Cardiac fibroblast (primary cell): ENCODE data around the gene WDR90.

ENCODE experiments used
- DNase-seq, 2 donors: peaks; one replicate each; pipeline versions ENCODE4 v3.0.0 to v3.0.0-alpha.2; 2010; ENCODE audit warnings: low read depth in 2 of 2
- H3K4me3 ChIP-seq, 2 donors: replicated peaks in 1 of 2; 1 replicate in 1 of 2; 2 replicates in 1 of 2; pipeline ENCODE4 v1.5.1; 2011; ENCODE audit warnings: low read depth in 2 of 2, low read length in 2 of 2, mild to moderate bottlenecking in 2 of 2, moderate library complexity in 1 of 2
- TF ChIP-seq, protein P1 (sequence below): IDR thresholded peaks from one replicate; pipeline ENCODE4 v1.5.1; 2011; ENCODE audit warnings: low read depth, mild to moderate bottlenecking, low read length, inconsistent platforms

WDR90 gene

DNA sequence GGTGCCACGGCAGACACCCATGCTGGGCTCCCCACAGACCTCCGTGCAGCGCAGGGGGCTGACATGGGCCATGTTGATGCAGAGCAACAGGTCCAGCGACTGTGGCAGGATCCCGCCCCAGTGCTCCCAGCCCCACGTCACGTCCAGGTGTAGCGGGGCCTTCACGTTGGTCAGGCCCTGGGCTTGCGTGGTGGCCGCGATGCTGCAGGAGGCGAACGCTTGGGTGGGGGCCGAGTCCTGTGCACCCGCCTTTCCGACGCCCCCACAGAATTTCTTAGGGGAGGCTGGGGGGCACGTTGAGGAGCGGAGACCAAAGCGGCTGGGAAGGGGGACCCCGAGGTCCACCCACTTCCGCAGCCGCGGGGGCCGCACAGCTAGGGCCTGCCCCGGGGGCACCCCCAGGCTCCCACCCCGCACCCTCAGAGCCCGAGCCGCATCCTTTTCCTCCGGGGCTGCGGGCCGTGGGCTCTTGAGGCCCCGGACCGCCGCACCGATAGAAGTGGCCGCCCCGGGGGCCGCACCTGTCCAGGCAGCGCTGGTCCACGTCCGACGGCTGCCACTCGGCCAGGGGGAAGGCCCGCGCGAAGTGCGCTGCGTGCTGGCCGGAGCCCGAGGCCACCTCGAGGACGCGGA lies 13.5 kb upstream of the WDR90 start:
- no peak for DNase-seq
- H3K4me3 ChIP-seq = peak overlapping the region; percentile 75 to 81
- TF ChIP-seq, protein P1, sequence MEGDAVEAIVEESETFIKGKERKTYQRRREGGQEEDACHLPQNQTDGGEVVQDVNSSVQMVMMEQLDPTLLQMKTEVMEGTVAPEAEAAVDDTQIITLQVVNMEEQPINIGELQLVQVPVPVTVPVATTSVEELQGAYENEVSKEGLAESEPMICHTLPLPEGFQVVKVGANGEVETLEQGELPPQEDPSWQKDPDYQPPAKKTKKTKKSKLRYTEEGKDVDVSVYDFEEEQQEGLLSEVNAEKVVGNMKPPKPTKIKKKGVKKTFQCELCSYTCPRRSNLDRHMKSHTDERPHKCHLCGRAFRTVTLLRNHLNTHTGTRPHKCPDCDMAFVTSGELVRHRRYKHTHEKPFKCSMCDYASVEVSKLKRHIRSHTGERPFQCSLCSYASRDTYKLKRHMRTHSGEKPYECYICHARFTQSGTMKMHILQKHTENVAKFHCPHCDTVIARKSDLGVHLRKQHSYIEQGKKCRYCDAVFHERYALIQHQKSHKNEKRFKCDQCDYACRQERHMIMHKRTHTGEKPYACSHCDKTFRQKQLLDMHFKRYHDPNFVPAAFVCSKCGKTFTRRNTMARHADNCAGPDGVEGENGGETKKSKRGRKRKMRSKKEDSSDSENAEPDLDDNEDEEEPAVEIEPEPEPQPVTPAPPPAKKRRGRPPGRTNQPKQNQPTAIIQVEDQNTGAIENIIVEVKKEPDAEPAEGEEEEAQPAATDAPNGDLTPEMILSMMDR = no peak

DNA sequence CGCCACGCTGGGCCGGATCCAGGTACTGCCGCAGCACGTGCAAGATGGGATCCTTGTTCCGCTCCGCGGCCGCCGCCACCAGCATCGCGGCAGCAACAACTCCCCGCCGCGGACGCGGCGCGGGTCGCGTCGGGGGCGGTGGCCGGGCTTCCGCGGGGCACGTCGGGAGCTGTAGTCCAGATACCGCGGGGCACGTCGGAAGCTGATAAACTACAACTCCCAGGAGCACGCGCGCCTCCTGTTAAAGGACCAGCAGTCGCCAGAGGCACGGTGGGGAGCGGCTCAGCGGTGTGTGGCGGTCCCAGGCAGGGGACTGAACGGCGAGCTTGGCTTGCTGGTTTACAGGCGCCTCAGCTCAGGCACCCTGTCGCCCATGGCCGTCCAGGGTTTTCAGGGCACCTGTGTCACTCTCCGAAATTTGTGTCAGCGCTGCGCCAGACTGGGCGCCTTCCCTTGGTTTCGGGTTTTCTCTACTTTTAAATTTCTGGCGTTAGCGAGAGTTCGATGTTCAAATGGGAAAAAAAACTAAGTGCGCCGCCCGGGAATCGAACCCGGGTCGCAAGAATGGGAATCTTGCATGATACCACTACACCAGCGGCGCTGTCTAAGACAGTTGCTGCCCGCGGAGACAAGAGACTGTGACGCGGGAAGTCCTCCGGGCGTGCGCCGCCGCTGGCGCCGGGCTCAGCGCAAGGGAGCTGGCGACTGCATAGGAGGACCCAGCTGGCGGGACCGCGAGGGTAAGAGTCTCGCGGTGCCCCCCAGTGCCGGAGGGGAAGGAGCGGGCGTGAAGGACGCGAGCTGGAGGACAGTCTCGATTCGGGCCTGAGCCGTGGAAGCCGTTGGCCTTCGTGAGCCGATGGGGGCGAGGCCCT lies 12.7 kb upstream of the WDR90 start, which contains the start of gene METTL26:
METTL26 (minus strand) TSS at position 100 of the 875 bp plus-strand sequence; CDS start at position 85, 15 bp downstream.
- H3K4me3 ChIP-seq = peak within 1 kb of the TSS; percentile 75 to 81
- TF ChIP-seq, protein P1 = no peak
- DNase-seq = peak; percentile 95 to 96

DNA sequence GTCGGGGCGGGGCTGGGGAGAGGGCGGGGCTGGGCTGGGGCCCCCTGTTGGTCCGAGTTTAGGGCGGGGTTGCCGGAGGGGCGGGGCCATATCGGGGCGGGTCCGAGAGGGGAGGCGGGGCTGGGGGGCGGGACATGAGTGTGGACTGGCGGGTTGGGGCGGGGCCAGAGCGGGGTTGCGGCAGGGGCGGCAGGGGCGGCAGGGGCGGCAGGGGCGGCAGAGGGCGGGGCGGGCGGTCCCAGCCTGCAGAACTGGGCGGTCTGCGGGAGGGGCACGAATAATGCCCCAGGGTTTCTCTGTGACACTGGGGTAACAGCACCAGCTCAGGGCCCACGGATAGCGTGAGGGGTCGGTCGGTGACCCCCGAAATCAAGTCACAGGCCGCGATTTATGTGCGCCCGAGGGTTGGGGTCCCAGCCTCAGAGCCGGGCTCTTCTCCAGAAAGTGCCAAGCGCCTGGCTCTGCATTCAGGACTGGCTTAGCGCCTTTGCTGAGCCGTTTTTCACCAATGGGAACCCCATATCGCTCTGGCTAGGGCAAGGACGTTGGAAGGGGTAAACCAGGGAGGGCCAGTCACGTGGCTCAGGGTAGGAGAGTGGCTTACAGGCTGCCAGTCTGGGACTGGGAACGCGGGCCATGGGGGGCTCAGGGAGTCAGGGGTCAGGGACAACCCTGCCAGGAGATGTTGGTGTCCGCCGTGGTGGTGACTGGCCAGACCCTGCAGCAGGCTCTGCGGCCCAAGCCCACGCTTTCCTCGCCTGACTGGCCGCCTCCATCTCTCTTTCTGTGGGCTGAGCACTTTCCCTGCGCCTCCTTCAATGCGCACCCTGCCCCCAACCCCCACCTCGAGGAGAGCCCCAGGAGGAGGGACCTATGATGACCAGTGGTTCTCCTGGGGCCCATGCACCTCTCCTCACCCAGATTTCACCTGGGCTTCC lies 11.8 kb upstream of the WDR90 start:
- TF ChIP-seq, protein P1 = no peak
- H3K4me3 ChIP-seq = peak overlapping the region; percentile 75 to 81
- peak; percentile 92 to 95 for DNase-seq

DNA sequence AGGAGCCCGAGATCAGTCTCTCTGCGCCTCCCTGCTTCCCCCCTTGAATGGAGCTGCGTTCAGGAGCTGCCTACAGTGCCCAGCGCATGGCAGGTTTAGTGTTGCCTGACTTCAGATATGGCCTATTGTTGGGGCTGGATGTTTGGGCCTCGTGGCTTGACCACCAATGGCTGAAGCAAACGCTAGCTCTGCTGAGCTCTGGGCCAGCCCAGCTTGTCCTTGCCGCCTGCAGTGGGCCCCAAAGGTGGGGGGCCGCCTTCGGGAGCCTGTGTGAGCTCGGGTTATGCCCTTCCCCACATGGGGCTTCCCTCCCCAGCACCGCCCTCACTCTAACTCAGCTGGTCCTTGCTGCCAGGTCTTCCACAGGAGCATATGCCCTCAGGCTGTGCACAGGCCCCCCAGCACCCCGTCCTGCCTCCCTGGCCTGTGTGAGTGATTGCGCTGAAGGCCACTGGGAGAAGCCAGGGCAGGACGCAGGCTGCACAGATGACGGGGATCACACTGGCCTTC lies 11.1 kb upstream of the WDR90 start:
- TF ChIP-seq, protein P1 = no peak
- no peak for DNase-seq
- no peak overlapping the region for H3K4me3 ChIP-seq

DNA sequence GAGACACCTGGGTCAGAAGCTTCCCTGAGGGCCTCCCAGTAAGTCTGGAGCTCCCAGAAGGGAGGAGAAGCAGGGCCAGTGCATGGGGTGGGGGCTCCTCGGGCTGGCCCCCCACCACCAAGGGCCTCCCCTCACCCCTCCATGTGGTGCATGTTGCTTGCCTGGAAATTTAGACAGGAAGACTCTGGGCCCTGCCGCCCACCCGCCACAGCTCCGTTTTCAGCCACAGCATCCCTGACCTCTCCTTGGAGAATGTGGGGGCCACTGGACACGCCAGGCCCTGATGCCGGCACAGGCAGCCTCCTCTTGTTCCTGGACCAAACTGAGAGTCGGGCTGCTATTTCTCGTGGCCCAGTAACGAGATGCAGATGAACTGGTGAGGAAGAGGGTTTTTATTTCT lies 10.3 kb upstream of the WDR90 start:
- TF ChIP-seq, protein P1 = no peak
- DNase-seq = no peak
- no peak overlapping the region for H3K4me3 ChIP-seq

DNA sequence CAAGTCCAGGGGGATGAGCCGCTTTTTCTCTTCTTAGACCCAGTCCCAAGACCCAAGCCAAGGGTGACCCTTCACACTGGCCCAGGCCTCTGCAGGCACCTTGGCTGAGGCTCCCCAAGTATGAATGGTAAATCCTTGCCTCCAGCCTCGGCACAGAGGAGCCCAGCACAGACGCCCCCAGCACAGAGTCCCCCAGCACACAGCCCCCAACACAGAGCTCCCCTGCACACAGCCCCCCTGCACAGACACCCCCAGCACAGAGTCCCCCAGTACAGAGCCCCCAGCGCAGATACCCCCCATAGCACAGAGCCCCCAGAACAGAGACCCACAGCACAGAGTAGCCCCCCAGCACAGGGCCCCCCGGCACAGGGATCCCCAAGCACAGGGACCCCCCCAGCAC lies 8.6 kb upstream of the WDR90 start:
- H3K4me3 ChIP-seq = peak overlapping the region in 1 of 2 donors; percentile 84
- no peak for DNase-seq
- TF ChIP-seq, protein P1 = no peak
